Brain pericyte (primary cell): ENCODE measurements around the gene S1PR1.
"Not testable (repeated sequence)": the region's sequence is repeated elsewhere in the genome, so short reads cannot be mapped to it uniquely, and the experiment has no call there.

Source experiments
- DNase-seq: peaks from one replicate; pipeline ENCODE4 v3.0.0-alpha.2; 2012; ENCODE audit warnings: low read depth, low spot score

Gene S1PR1

GRCh38 chr1:101236516-101237228 lies at the start of gene S1PR1:
Gene S1PR1 (plus strand): TSS chr1:101237019. CDS start chr1:101238985, 1,966 bp downstream.
- DNase-seq: no peak

- no peak for DNase-seq
Observed at GRCh38 chr1:101187297-101187696, 49.5 kb upstream of the S1PR1 start.

- no peak for DNase-seq
Observed at GRCh38 chr1:101188331-101188730, 48.5 kb upstream of the S1PR1 start.

DNA sequence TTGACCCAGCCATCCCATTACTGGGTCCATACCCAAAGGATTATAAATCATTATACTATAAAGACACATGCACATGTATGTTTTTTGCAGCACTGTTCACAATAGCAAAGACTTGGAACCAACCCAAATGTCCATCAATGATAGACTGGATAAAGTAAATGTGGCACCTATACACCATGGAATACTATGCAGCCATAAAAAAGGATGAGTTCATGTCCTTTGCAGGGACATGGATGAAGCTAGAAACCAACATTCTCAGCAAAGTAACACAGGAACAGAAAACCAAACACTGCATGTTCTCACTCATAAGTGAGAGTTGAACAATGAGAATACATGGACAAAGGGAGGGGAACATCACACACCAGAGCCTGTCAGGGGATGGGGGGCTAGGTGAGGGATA lies 47.9 kb upstream of the S1PR1 start:
- not testable (repeated sequence) for DNase-seq

- DNase-seq: no peak
Observed at GRCh38 chr1:101190441-101190840, 46.4 kb upstream of the S1PR1 start.

DNA sequence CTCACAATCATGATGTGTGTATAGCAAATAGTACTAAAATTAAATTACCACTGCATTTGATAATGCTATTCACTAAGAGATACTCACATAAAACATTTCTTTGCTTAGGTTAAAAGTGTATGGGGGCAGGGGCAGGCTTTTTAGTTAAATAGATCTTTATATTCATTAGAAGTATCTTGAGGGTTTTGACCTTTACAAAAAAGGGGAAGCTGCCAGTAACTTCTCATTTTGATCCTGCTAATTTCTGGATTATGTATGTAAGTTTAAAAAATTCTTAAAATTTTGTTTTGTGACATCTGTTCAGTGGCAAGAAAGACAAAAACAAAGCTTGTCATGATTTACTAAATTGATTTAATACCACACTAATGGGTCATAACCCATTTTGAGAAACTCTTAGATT lies 45.8 kb upstream of the S1PR1 start:
- DNase-seq: no peak

GRCh38 chr1:101193733-101194169 lies 43.1 kb upstream of the S1PR1 start:
- DNase-seq: no peak

DNA sequence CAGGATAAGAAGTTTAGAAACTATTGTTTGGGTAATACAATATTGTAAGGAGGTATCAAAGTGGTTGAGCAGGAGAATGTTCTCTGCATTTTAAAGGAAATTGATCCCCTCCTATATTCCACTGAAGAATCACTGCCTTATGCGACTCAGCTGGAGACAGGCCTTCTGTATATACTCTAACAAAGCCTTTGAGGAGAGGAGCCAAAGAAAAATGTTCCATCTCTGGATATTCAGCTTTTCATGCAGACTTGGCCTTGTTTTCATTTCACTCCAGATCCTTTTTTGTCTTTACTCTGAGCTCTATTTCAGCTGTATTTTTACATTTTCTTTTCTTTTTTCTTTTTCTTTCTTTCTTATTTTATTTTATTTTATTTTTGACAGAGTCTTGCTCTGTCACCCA lies 42.1 kb upstream of the S1PR1 start:
- no peak for DNase-seq

GRCh38 chr1:101196668-101197067 lies 40.2 kb upstream of the S1PR1 start:
- no peak for DNase-seq

DNA sequence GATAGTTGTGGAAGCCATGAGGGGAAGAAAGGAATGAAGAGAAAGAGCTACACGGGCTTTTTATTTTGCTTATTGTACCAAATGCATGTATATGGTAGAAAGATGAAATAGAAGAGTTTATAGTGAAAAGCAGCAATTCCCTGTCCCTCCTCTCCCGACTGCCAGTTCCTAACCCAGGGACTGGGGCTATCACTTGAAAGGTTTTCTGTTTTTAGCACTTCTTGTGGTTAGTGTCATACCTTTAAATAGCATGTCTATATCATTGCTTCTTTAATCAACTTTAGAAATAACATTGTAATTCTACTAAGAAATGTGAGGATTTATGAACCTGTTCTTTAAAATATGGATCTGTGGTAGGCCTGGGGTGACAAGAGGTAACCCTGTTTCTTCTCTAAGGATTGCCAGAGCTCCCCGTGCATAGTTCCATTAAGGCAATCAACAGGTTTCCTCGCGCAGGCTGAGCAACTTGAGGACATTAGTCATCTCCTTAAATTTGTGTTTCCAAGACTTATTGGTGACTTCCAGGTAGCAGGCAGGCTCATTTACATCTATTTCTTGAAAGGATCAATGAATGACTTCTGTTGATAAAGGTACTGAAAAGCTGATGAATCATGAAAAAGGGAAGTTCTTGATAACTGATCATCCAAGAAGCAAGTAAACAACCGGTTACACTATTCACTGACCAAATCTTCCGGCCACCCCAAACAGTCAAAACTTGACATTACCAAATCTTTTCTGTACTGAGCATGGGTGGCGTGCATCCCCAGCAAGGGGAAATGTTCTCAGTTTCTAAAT lies 37.8 kb upstream of the S1PR1 start:
- DNase-seq: no peak

GRCh38 chr1:101199637-101199982 lies 37.2 kb upstream of the S1PR1 start:
- no peak for DNase-seq

GRCh38 chr1:101200513-101200912 lies 36.3 kb upstream of the S1PR1 start:
- DNase-seq: no peak

DNA sequence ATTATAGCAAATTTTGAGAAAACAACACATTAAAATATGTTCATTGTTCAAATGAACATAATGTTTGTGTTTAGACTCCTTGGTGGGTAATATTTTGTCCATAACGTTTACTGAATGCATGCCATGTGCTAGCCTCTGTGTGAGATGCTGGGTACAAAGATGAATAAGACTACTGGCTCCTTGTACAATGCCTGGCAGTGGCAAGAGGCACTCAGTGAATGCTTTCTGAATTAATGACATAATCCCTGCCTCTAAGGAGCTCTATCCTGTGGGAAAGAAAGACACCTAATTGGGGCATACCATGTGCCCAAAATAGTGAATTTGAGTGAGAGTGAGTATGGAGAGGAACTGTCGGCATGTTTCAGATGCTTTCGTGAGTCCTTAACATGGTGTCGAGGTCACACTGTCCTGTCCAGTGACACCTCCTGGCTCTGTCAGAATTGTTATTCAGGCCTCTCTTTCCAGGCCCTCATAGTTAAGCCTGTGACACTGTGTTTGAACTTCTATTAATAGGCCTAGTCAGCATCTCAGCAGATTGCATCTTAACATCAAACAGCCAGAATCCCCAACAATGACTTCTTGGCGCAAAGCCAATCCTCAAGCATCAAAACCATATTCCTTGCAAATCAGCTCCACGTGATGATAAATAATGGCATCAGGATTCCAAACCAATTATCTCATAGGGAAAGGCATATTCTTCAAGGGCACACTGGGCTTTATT lies 32.8 kb upstream of the S1PR1 start:
- DNase-seq: no peak

DNA sequence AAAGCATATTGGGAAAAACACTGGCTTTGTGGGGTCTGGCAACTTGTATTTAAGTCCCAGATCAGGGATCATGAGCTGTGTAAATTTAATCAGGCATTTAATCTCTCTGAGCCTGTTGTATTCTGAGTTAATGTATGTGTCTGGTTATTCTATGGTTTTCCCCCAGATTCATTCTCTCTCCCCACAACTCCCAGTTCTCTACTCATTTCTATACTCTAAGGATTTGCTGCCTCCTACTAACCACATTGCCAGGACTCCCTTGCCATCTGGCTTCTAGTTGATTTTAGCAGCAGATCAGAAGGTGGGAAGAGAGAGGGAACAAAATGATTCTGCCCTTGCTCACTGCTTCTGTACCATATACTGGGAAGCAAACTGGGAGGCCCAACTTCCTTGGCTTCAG lies 31.4 kb upstream of the S1PR1 start:
- DNase-seq: no peak

DNA sequence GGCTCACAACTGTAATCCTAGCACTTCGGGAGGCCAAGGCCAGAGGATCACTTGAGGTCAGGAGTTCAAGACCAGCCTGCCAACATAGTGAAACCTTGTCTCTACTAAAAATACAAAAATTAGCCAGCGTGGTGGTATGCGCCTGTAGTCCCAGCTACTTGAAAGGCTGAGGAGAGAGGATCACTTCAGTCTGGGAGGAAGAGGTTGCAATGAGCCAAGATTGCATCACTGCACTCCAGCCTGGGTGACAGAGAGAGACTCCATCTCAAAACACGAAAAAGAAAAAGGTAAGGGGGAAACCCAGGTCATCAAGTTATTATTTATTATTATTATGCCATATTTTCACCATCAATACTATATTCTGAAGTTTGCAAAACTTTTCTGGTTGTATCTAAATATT lies 30.7 kb upstream of the S1PR1 start:
- DNase-seq: not testable (repeated sequence)

- not testable (repeated sequence) for DNase-seq
Observed at GRCh38 chr1:101207271-101207670, 29.5 kb upstream of the S1PR1 start.

DNA sequence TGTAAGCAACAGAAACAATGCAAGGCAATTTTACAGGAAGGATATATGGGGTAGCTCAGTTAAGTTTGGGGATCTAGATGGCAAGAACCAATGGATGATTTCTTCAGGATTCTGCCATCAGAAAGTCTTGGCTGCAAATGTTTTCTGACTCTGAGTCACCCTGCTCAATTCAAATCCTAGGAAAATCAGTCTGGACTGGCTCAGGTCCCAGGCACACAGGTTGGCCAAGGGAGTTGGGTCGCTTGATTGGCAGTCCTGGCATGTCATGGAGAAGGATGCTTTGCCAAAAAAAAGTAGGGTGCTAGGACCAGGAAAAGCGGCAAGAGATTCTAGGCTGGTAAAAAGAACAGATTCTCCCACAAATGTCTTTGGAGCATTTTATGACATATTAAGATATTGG lies 28.9 kb upstream of the S1PR1 start:
- no peak for DNase-seq

- DNase-seq: no peak
Observed at GRCh38 chr1:101215363-101216011, 21.3 kb upstream of the S1PR1 start.

GRCh38 chr1:101216623-101217022 lies 20.2 kb upstream of the S1PR1 start:
- DNase-seq: no peak

GRCh38 chr1:101217148-101217547 lies 19.7 kb upstream of the S1PR1 start:
- DNase-seq: no peak

- DNase-seq: not testable (repeated sequence)
Observed at GRCh38 chr1:101218968-101219367, 17.9 kb upstream of the S1PR1 start.
